HUES6 (cell line): Measurements from ENCODE around the gene CAMK4.

ENCODE experiments used
- H3K27ac ChIP-seq: 2 replicates; pipeline ENCODE4 v1.7.0; 2013; ENCODE audit warnings: low read depth, mild to moderate bottlenecking, low read length, inconsistent platforms
- H3K27me3 ChIP-seq: 2 replicates; pipeline ENCODE4 v1.6.1; 2013; ENCODE audit warnings: low read length; ENCODE audit not compliant: control insufficient read depth, insufficient read depth
- H3K36me3 ChIP-seq: 2 replicates; pipeline ENCODE4 v1.6.1; 2013; ENCODE audit warnings: low read length; ENCODE audit not compliant: control insufficient read depth, insufficient read depth
- H3K4me1 ChIP-seq: 2 replicates; pipeline ENCODE4 v1.6.1; 2013; ENCODE audit warnings: low read length; ENCODE audit not compliant: control insufficient read depth, insufficient read depth
- H3K4me3 ChIP-seq: 2 replicates; pipeline ENCODE4 v1.5.1; 2013; ENCODE audit warnings: low read depth, low read length
- H3K9ac ChIP-seq: one replicate; pipeline ENCODE4 v1.6.1; 2013; ENCODE audit warnings: mild to moderate bottlenecking, low read length
- H3K9me3 ChIP-seq: 2 replicates; pipeline ENCODE4 v1.6.1; 2013; ENCODE audit warnings: low read depth, low read length; ENCODE audit not compliant: control insufficient read depth, insufficient read depth

The CAMK4 gene

GRCh38 chr5:111229871-111230810 lies 6.0 kb downstream of the CAMK4 start:
- Histone ChIP-seq H3K36me3 (no peaks in the 10 kb centered on the region), H3K9me3 (no peaks in the 10 kb centered on the region), H3K4me1 (no peaks in the 10 kb centered on the region), H3K9ac (no peak overlapping the region), H3K4me3 (no peak overlapping the region), H3K27ac (no peak overlapping the region), H3K27me3 (peaks cover 16% of the 10 kb centered on the region)

GRCh38 chr5:111231119-111231518 lies 6.9 kb downstream of the CAMK4 start:
- no peaks in the 10 kb centered on the region for H3K4me1 ChIP-seq

GRCh38 chr5:111232311-111233051 lies 8.3 kb downstream of the CAMK4 start:
- Histone ChIP-seq H3K27me3 (no peaks in the 10 kb centered on the region), H3K4me1 (no peaks in the 10 kb centered on the region), H3K4me3 (no peak overlapping the region), H3K27ac (no peak overlapping the region), H3K9me3 (no peaks in the 10 kb centered on the region), H3K9ac (no peak overlapping the region), H3K36me3 (no peaks in the 10 kb centered on the region)

More at GRCh38 chr5:111231119-111231518, 6.9 kb downstream of the CAMK4 start:
- no peaks in the 10 kb centered on the region for H3K36me3 ChIP-seq
- H3K9ac ChIP-seq = no peak overlapping the region
- H3K4me3 ChIP-seq = no peak overlapping the region
- peaks cover 6% of the 10 kb centered on the region; the same call in 1 of the 2 replicates for H3K27me3 ChIP-seq
- no peaks in the 10 kb centered on the region for H3K9me3 ChIP-seq
- H3K27ac ChIP-seq = no peak overlapping the region

- Histone ChIP-seq H3K4me3 (no peak overlapping the region), H3K27ac (no peak overlapping the region), H3K9ac (no peak overlapping the region), H3K4me1 (no peaks in the 10 kb centered on the region), H3K9me3 (no peaks in the 10 kb centered on the region), H3K27me3 (no peaks in the 10 kb centered on the region), H3K36me3 (no peaks in the 10 kb centered on the region)
Observed at GRCh38 chr5:111233052-111233374, 8.8 kb downstream of the CAMK4 start.

GRCh38 chr5:111234125-111234524 lies 9.9 kb downstream of the CAMK4 start:
- H3K4me3 ChIP-seq = no peak overlapping the region
- no peak overlapping the region for H3K27ac ChIP-seq
- no peak overlapping the region for H3K9ac ChIP-seq
- no peaks in the 10 kb centered on the region for H3K9me3 ChIP-seq
- H3K36me3 ChIP-seq = no peaks in the 10 kb centered on the region
- no peaks in the 10 kb centered on the region for H3K4me1 ChIP-seq
- H3K27me3 ChIP-seq = no peaks in the 10 kb centered on the region

- H3K36me3 ChIP-seq = no peaks in the 10 kb centered on the region
- no peaks in the 10 kb centered on the region for H3K27me3 ChIP-seq
- H3K27ac ChIP-seq = no peak overlapping the region
- H3K9me3 ChIP-seq = no peaks in the 10 kb centered on the region
- no peak overlapping the region for H3K9ac ChIP-seq
- no peak overlapping the region for H3K4me3 ChIP-seq
- no peaks in the 10 kb centered on the region for H3K4me1 ChIP-seq
Observed at GRCh38 chr5:111235635-111236034, 11.5 kb downstream of the CAMK4 start.

GRCh38 chr5:111236348-111236747 lies 12.2 kb downstream of the CAMK4 start:
- H3K27ac ChIP-seq = no peak overlapping the region

GRCh38 chr5:111236995-111237394 lies 12.8 kb downstream of the CAMK4 start:
- Histone ChIP-seq H3K36me3 (no peaks in the 10 kb centered on the region), H3K4me1 (no peaks in the 10 kb centered on the region), H3K4me3 (no peak overlapping the region), H3K27me3 (no peaks in the 10 kb centered on the region), H3K9me3 (no peaks in the 10 kb centered on the region), H3K9ac (no peak overlapping the region), H3K27ac (no peak overlapping the region)

More at GRCh38 chr5:111236348-111236747, 12.2 kb downstream of the CAMK4 start:
- no peaks in the 10 kb centered on the region for H3K9me3 ChIP-seq
- no peaks in the 10 kb centered on the region for H3K27me3 ChIP-seq
- H3K9ac ChIP-seq = no peak overlapping the region
- H3K4me3 ChIP-seq = no peak overlapping the region
- H3K36me3 ChIP-seq = no peaks in the 10 kb centered on the region
- no peaks in the 10 kb centered on the region for H3K4me1 ChIP-seq

GRCh38 chr5:111237470-111237869 lies 13.3 kb downstream of the CAMK4 start:
- Histone ChIP-seq H3K36me3 (no peaks in the 10 kb centered on the region), H3K9ac (no peak overlapping the region), H3K27me3 (no peaks in the 10 kb centered on the region), H3K4me1 (no peaks in the 10 kb centered on the region), H3K9me3 (no peaks in the 10 kb centered on the region), H3K4me3 (no peak overlapping the region), H3K27ac (no peak overlapping the region)

- Histone ChIP-seq H3K4me1 (no peaks in the 10 kb centered on the region), H3K9me3 (no peaks in the 10 kb centered on the region), H3K36me3 (no peaks in the 10 kb centered on the region), H3K4me3 (no peak overlapping the region), H3K27ac (no peak overlapping the region), H3K27me3 (no peaks in the 10 kb centered on the region), H3K9ac (no peak overlapping the region)
Observed at GRCh38 chr5:111238431-111239225, 14.4 kb downstream of the CAMK4 start.
